Astrocyte of the hippocampus (primary cell): Measurements from ENCODE around the gene TPSB2.
"Not testable (repeated sequence)": the region's sequence is repeated elsewhere in the genome, so short reads cannot be mapped to it uniquely, and the experiment has no call there.

Experiments used
- DNase-seq: peaks from one replicate; pipeline ENCODE4 v3.0.0; 2011; ENCODE audit warnings: low read depth, low spot score

TPSB2 gene

GRCh38 chr16:1261131-1261892, 31.3 kb upstream of the TPSB2 start:
- no peak for DNase-seq

GRCh38 chr16:1260101-1260680, 30.2 kb upstream of the TPSB2 start:
- no peak for DNase-seq

- DNase-seq = no peak
These were observed 29.7 kb upstream of the TPSB2 start for GRCh38 chr16:1259760-1260068.

GRCh38 chr16:1258906-1259759, 29.1 kb upstream of the TPSB2 start:
- no peak for DNase-seq

- DNase-seq = no peak
These were observed 28.2 kb upstream of the TPSB2 start for GRCh38 chr16:1258225-1258600.

GRCh38 chr16:1257561-1258224, 27.7 kb upstream of the TPSB2 start:
- DNase-seq = no peak

- no peak for DNase-seq
These were observed 26.9 kb upstream of the TPSB2 start for GRCh38 chr16:1256874-1257322.

GRCh38 chr16:1256296-1256873, 26.4 kb upstream of the TPSB2 start:
- DNase-seq = not testable (repeated sequence)

GRCh38 chr16:1255276-1256122, 25.5 kb upstream of the TPSB2 start, which contains the start of gene TPSD1:
TSS of gene TPSD1 (plus strand) at chr16:1256069. CDS start at chr16:1256281, 212 bp downstream.
- not testable (repeated sequence) for DNase-seq

- DNase-seq = not testable (repeated sequence)
These were observed 24.8 kb upstream of the TPSB2 start for GRCh38 chr16:1254821-1255220.

GRCh38 chr16:1253701-1254364, 23.8 kb upstream of the TPSB2 start:
- not testable (repeated sequence) for DNase-seq

- DNase-seq = not testable (repeated sequence)
These were observed 19.2 kb upstream of the TPSB2 start for GRCh38 chr16:1249031-1249755.

- DNase-seq = not testable (repeated sequence)
These were observed 18.0 kb upstream of the TPSB2 start for GRCh38 chr16:1247903-1248537.

GRCh38 chr16:1245452-1246020, 15.6 kb upstream of the TPSB2 start:
- DNase-seq = no peak

- DNase-seq = no peak
These were observed 14.9 kb upstream of the TPSB2 start for GRCh38 chr16:1244881-1245280.

- DNase-seq = not testable (repeated sequence)
These were observed 14.2 kb upstream of the TPSB2 start for GRCh38 chr16:1243907-1244850.

- DNase-seq = not testable (repeated sequence)
These were observed 13.4 kb upstream of the TPSB2 start for GRCh38 chr16:1243363-1243762.
